ENCODE results near the gene C3. TPM values are rescaled to one million over a fixed set of nuclear protein-coding genes. Genes with fewer than 3 reads are reported as not detected.
A peak's percentile ranks its signal among the peaks of the same experiment; 100 is the strongest.

The C3 gene
- total and polyA plus RNA-seq, 2 experiments from 2014 or later: 5.1 to 17.7 TPM

- TF ChIP-seq ZNF462 (CRISPR knock-in tag; IDR thresholded peaks at IDR 0.05): no peak
- TF ChIP-seq ZNF331 (CRISPR knock-in tag; IDR thresholded peaks at IDR 0.05; ENCODE audit: low read depth): no peak
- no peak for TF ChIP-seq REST (IDR thresholded peaks at IDR 0.05; ENCODE audit: unreplicated experiment)
These were observed 26.8 kb downstream of the C3 start (continued) for GRCh38 chr19:6693681-6694080.

GRCh38 chr19:6693056-6693471, 27.4 kb downstream of the C3 start:
- Mint-ChIP-seq H3K4me1 (no peaks in the 10 kb centered on the region), H3K27me3 (ENCODE audit: insufficient read depth, low read depth, poor library complexity) (peaks cover 8% of the 10 kb centered on the region), H3K36me3 (ENCODE audit: low read depth) (peaks cover 46% of the 10 kb centered on the region), H3K27ac (no peak overlapping the region), H3K4me3 (no peak overlapping the region), H3K9me3 (peaks cover 92% of the 10 kb centered on the region)
- Histone ChIP-seq H3K4me2 (no peak overlapping the region), H3K36me3 (ENCODE audit: insufficient read depth) (no peaks in the 10 kb centered on the region), H3K4me3 (no peak overlapping the region), H3F3A (replicated peaks; ENCODE audit: low read depth) (no peaks in the 10 kb centered on the region), H3K9me2 (ENCODE audit: insufficient read depth) (no peaks in the 10 kb centered on the region), H3K27me3 (ENCODE audit: insufficient read depth) (no peaks in the 10 kb centered on the region), H3K27ac (ENCODE audit: low read depth) (no peak overlapping the region), H4K20me1 (replicated peaks; ENCODE audit: insufficient read depth) (no peaks in the 10 kb centered on the region), H3K79me2 (replicated peaks; ENCODE audit: insufficient read depth) (no peaks in the 10 kb centered on the region), H2AFZ (no peak overlapping the region), H3K4me1 (ENCODE audit: insufficient read depth) (no peaks in the 10 kb centered on the region)
- DNase-seq (ENCODE audit: low spot score) (peak; percentile 40), ATAC-seq (no peak)
- no peak for TF ChIP-seq CREB1 (CRISPR knock-in tag; IDR thresholded peaks at IDR 0.05; ENCODE audit: low read depth)
- no peak for TF ChIP-seq POLR2AphosphoS5 (IDR thresholded peaks at IDR 0.05; ENCODE audit: low read depth)
- no peak for TF ChIP-seq EZH2 (IDR thresholded peaks at IDR 0.05; ENCODE audit: low read depth, unreplicated experiment)
- no peak for TF ChIP-seq CTCF (conservative IDR thresholded peaks at IDR 0.05; ENCODE audit: low read depth in 2 of 2)
- no peak for TF ChIP-seq STAT1 (IDR thresholded peaks at IDR 0.05; ENCODE audit: unreplicated experiment)
- TF ChIP-seq EZH2phosphoT487 (IDR thresholded peaks at IDR 0.05; ENCODE audit: unreplicated experiment): no peak
- TF ChIP-seq ZNF331 (CRISPR knock-in tag; IDR thresholded peaks at IDR 0.05; ENCODE audit: low read depth): no peak
- no peak for TF ChIP-seq ETS1 (IDR thresholded peaks at IDR 0.05)

Data from GM23338 (cell line).